HG02884 (cell line): ENCODE results near the gene C7orf25.
"Not testable (repeated sequence)": the region's sequence is repeated elsewhere in the genome, so short reads cannot be mapped to it uniquely, and the experiment has no call there.

Experiments used
- ATAC-seq: cut with Tn5 transposase; IDR thresholded peaks from one replicate; pipeline ENCODE4 v1.9.1; 2021; ENCODE audit warnings: mild to moderate bottlenecking, moderate library complexity; ENCODE audit not compliant: unreplicated experiment

The C7orf25 gene

DNA sequence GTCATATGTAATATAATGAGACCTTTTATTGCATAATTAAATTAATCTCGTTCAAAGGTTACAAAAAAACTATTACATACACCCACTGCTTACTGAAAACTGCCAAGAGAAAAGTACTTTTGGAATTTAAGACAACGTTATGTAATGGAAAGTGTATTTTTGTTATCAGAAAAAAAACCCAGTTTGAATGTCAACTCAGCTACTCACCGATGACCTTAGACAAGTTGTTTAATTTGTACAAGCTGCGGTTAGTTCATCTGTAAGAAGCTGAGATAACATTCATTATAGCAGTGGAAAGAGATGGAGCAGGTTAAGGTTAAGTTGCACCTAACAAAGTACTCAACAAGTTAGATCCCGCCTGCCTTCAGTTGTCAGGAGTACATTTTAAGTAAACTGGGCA lies 19.0 kb upstream of the C7orf25 start:
- no peak for ATAC-seq

DNA sequence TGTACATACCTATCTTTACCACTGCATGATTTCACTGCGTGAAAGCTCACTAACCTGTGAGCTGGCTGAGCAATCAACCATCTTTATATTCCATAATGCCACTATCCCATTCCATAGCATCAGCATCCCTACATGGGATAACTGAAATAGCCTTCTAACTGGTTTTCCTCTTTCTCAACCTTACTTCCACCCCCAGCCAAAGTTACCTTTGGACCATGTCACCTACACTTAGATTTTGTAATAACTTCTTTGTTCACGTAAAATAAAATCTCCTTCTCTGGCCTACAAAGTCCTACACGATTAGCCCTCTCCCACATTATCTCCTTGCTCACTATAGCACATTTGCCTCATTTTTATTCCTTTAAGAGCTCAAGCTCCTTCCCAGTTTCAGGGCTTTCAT lies 17.6 kb upstream of the C7orf25 start:
- no peak for ATAC-seq

DNA sequence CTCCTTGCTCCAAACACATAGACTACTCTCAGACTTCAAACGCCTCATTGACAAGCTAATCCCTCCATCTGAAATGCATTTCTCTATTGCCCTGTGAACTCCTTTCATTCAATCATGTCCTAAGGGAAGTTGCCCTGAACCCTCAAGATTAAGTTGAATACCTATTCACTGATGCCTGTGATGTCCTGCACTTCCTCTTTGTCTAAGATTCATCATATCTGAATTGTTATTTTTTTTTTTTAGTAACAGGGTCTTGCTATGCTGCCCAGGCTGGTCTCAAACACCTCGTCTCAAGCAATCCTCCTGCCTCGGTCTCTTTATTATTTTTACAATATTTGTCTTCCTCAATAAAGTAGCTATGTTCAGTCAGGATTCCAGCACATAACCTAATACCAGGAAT lies 16.9 kb upstream of the C7orf25 start:
- ATAC-seq, result no peak

DNA sequence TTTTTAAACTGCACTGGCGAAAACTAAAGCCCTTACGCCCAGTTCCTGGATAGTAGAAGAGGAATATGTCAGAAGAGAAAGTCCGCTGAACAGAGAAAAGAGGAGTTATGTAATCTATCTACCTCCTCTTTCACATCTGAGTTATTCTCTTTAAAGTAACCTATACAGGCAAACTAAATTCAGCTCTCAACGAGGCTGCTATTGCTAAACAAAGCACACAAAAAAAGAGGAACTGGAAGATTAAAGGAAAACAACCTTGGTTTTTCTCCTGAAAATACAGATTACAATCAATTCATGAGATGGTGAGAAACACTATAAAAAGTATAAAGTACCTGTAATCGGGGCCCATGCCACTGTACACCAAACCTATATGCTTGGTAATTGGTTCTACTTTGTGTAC lies 14.3 kb upstream of the C7orf25 start:
- no peak for ATAC-seq

DNA sequence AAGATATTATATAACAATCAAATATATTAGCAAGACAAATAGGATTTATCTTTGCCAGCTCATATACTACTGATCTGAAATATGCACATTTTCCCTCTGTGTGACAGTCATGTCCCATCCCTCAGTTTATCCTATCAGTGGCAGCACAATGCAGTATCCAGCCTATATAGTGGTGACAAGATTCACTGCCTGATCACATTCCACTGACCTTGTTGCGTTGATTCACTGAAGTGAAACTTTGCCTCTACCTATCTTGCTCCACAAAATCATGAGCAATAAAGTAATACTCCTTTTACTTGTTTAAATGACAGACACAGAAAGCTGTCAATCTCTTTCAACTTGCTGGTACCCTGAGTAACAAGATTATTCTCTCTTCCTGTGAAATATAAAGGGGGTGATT lies 13.8 kb upstream of the C7orf25 start:
- no peak for ATAC-seq

DNA sequence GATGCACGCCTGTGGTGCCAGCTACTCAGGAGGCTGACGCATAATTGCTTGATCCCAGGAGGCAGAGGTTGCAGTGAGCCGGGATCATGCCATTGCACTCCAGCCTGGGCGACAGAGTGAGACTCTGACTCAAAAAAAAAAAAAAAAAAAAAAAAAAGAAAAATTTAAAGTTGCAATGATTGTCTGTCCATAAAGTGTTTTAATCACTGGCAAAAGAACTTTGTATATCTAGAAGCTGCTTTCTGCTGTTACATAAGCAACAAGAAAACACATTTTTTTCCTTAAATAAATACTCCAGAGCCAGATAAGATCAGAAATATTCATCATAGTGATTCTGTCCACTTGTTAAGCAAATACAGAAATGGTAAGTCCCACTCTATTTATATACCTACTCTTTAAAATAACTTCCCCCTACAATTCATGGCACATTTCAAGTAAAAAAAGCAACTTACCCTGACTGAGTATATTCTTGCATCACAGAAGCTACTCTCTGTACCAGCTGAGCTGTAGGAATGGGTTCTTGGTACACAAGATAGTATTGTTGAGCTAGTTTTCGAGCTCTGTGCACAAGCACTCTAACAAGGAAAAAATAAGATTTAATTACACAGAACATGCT lies 12.5 kb upstream of the C7orf25 start:
- ATAC-seq, result no peak

DNA sequence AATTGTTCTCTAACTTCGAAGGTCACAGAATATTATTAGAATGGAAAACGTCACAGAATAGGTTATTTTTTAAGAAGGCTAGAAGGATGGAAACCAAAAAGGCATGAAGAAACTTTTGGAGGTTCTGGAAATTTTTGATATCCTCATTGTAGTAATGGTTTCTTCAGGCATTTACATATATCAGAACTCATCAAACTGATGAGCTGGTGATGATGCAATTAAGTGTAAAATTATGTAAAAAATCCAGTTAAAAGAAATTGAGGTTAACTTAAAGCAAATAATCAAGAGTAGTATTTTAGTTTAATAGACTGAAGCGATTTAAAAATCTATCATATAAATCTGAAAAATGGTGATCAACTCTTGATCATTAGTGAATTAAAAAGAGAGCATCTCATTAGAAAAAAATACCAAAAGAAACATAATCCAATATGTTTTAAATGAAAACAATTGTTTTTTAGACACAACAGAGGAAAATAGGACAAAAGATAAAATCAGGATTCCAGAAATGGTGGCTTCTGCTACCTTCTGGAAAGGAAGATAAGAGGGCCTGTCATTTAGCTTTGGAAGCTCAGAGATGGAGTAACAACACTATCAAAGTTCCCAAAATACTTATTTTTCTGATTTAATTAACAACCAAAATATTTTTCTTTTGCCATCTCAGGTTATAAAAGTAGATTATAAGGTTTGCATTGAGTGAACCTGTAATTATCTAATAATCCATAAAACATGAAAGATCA lies 10.3 kb upstream of the C7orf25 start:
- no peak for ATAC-seq

DNA sequence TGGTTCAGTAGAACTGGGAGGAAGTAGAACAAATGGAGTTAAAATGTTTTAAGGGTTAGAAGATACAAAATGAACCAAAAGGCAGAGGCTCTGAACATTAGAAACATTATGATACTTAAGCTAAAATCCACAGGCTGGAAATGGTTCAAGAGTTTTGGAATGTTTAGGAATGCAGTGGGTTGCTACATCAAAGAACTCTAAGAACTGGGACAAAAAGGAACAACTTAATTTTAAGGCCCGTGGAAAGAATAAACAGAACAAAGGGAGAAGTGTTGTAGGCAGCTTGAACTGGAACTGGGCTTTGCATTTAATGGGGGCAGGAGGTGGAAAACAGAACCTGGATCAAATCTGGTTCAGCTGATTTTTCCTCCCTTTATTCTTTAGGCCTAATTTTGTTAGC lies 3.5 kb upstream of the C7orf25 start:
- ATAC-seq, result no peak

DNA sequence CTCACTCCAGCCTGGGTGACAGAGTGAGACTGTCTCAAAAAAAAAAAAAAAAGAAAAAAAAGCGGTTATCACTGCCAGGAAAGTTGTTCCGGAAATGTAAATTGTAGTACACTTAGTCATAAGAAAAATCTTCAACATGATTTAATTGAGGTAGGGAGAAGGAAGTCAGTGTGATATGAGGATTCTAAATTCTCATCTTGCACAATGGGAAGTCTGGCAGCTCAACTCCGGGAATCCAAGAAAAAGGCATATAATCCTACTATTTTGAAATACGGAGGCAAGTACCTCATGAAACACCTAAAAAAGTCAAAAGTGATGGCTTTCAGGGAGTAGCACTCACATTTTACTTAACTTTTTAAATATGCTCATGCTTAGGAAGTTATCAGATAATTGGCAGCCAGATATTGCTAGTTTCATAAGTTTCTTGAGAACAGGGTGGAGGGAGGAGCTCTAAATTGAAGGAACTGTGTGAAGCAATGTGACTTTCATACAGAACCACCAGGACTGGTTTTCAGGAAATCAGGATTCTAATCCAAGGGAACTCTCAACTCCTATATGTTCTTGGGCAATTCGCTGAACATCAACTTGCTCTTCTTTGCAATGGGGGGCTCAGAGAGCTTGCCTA lies 2.7 kb upstream of the C7orf25 start:
- ATAC-seq, result no peak

DNA sequence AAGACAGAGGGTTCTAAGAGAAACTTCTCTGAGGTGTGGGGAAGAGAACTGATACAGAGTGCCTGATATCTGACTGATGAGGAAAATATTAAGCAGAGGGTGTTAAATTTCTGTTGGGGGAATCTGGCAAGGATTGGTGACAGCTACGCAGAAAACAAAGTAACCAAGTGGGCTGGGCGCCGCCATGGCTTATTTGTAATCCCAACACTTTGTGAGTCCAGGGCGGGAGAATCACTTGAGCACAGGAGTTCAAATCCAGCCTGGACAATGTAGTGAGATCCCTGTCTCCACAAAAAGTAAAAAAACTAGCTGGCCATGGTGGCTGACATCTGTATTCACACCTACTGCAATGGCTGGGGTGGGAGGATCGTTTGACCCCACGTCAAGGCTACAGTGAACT lies 2.1 kb upstream of the C7orf25 start:
- ATAC-seq, result no peak

DNA sequence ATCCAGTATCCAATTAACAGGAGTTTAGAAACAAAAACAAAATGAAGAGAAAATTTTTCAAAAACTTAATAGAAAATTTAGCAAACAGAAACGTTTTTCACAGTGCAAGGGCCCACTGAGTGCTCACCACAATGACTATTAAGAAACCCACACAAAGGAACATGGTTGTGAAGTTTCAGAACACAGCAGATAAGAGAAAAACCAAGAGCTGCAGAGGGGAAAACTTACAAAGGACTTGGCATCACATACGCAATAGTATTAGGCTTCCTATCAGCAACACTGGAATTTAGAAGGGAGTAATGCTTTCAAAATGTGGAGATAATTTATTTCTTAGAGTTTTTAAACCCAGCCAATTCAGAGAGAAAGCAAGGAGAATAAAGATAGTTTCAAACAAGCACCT lies 1.7 kb upstream of the C7orf25 start:
- ATAC-seq, result no peak

DNA sequence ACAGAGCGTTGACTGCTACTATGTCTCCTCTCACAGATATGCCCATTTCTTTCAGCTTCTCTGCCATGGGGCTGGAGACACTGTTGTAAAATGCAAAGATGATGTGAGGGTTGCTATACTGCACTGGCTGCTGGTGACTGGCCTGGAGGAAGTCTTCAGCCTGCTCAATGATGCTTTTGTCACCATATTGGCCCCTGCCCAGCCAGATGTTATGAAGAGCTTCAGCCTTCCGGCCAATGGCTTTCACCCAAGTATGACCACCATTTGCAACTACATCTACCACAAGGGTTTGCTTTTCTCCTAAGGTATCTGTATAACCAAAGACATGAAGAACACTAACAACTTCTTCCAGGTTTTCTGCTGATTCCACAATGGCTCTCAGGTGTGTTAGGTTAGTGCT lies 1.6 kb downstream of the C7orf25 start:
- no peak for ATAC-seq

DNA sequence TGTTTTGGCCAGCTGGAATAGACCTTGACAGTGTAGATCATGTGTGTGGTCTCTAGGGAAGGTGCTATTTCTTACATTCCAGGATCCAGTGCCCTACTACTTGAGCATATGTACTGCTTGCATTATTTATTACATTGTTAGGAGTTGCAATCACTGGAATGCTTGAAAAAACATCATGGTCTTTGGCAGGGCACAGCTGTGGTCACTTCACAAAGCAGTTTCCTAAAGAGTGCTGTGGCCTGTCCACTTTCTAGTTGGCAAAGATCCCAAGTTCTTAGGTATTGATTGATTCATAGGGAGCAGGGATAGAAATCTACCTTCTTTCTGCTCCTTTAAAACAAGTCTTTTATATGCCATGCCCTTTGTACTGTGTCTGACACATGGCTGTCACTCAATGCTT lies 4.6 kb downstream of the C7orf25 start:
- ATAC-seq, result no peak

DNA sequence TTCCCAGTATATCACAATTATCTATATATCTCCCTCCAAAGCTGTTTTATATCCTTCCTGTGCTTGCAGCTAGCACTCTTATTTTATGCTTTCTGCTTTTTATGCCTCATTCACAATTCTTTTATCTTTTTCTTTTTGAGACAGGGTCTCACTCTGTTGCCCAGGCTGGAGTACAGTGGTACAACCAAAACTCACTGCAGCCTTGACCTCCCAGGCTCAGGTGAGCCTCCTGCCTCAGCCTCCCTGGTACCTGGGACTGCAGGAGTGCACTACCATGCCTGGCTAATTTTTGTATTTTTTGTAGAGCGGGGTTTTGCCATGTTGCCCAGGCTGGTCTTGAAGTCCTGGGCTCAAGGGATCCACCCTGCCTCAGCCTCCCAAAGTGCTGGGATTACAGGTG lies 5.7 kb downstream of the C7orf25 start:
- no peak for ATAC-seq

DNA sequence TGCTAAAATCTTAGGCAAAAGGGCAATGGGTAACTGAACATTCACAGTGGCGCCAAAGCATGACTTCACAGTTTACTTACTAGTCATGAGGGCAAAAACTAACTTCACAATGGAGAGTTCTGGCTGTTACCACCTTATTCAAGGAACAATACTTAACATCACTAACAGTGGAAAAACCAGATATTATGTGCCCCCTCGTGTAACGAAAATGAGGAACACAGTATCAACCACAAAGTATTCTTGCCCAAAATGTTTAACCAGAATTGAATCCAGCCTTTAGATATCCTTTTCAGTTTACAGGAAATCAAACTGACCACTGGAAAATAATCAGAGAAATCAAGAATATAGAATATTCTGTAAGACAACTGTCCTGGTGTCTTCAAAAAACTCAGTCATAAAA lies 9.5 kb downstream of the C7orf25 start:
- no peak for ATAC-seq

DNA sequence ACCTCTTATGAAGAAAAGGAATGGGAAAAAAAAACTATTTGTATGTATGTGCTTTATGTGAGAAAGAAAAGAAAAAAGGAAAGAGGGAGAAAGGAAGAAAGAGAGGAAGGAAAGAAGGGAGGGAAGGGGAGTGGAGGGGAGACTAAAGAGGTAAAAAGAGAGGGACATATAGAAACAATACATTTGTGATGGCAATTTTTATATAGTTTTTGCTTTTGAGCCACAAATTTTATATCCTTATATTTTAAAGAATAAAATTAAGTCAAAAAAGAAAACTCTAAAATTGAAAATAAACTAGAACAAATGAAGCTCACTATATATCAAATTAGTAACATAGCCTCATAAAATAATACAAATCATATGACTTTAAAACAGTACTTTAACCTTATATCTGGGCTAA lies 11.0 kb downstream of the C7orf25 start:
- ATAC-seq, result no peak

DNA sequence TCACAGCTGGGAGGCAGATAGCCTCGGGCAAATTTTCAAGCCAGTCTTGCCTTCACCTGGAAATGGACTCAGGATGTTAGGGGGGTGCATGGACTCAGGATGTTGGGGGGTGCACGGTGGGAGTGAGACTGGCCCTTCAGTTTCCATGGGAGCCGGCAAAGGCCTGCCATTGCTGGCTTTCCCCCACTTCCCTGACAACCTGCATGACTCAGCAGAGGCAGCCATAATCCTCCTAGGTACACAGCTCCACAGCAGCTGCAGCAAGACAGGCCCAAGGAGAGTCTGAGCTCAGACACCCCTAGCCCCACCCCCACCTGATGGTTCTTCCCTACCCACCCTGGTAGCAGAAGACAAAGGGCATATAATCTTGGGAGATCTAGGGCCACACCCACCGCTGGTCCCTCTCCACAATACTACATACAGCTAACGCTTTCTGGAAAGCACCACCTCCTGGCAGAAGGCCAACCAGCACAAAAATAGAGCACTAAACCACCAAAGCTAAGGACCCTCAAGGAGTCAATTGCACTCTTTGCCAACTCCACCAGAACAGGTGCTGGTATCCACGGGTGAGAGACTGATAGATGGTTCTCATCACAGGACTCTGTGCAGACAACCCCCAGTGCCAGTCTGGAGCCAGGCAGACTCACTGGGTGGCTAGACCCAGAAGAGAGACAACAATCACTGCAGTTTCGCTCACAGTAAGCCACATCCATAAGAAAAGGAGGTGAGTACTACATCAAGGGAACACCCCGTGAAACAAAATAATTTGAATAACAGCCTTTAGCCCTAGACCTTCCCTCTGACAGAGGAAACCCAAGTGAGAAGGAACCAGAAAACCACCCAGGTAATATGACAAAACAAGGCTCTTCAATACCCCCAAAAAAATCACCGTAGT lies 18.3 kb downstream of the C7orf25 start:
- ATAC-seq, result no peak

DNA sequence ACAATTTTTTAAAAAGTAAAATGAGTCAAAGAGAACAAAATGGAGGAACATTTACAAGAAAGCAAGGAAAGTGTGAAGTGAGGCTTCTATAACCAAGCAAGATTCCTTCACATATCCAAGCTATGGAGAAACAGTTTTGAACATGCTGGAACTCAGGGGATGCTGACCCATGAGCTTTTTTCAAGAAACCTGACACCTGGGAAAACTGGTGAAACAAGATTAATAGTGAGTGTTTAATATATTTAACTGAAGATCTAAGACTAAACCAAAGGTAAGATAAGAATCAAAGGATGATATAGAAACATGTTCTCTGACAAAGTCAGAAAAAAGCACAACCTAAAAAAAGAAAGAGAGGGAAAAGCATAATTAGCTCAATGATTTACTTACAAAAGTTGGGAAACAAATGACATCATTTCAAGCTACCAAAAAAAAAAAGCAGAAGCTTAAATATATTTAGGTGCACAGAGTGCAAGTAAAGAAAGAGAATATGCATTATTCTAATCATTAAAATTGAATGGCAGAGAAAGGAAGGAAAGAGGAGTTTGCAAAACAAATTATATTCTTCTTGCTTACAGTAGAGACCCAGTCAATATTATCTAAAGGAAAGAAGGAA lies 24.9 kb downstream of the C7orf25 start:
- ATAC-seq, result no peak

DNA sequence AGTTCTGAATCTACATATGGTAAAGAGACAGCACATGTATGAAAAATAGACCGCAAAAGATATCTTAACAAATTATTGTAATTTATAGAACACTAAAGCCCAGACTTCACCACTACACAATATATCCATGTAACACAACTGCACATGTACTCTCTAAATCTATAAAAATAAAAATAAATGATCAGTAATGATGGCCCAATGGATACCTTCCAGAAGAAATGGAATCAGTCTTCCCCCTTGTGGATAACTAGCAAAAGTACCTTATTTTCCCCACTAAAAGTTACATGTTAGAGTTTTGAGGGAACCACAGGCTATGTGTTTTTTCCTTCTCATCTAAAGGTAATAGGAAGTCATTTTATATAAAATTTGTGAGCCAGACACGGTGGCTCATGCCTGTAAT lies 25.7 kb downstream of the C7orf25 start:
- no peak for ATAC-seq

DNA sequence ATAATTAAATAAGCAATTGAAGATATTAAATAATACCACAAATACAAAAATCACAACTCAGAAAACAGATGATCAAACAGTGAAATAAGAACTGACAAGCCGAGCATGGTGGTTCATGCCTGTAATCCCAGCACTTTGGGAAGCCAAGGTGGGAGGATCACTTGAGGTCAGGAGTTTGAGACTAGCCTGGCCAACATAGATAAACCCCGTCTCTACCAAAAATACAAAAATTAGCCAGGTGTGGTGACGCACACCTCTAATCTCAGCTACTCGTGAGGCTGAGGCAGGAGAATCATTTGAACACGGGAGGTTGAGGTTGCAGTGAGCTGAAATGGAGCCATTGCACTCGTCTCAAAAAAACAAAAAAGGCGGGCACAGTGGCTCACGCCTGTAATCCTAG lies 26.7 kb downstream of the C7orf25 start:
- ATAC-seq, result not testable (repeated sequence)

DNA sequence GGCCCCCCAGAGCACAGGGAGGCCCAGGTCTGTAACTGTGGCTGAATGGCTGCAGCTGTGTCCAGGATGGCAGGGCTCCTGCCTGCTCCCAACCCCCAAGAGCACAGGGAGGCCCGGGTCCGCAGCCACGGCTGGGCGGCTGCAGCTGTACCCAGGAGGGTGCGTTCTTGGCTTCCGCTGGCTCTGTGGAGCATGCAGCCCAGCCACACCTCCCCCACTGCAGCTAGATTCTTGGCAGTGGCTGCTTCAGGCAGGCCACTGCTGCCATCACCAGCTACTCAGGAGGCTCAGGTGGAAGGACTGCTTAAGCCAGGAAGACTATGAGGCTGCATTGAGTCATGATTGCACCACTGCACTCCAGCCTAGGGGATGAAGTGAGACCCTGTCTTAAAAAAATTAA lies 27.9 kb downstream of the C7orf25 start:
- no peak for ATAC-seq
